CD14-positive monocyte (primary cell): Measurements from ENCODE around the gene RAB14. TPM values are rescaled to one million over a fixed set of nuclear protein-coding genes. Genes with fewer than 3 reads are reported as not detected.

ENCODE experiments used
- DNase-seq, 3 donors: peaks; one replicate each; pipeline ENCODE4 v3.0.0-alpha.2; 2011 to 2022
- H2AFZ ChIP-seq: 2 replicates; pipeline ENCODE4 v1.6.0; 2012; ENCODE audit warnings: mild to moderate bottlenecking, low read depth, low read length, inconsistent platforms; ENCODE audit not compliant: insufficient read depth, poor library complexity, severe bottlenecking
- H3K27ac ChIP-seq, 2 donors: 1 replicate in 1 of 2; 2 replicates in 1 of 2; pipeline ENCODE4 v1.5.1; 2012 to 2013; ENCODE audit warnings: low read length in 2 of 2, control low read depth in 1 of 2, inconsistent platforms in 1 of 2, low read depth in 1 of 2, mild to moderate bottlenecking in 1 of 2
- H3K27me3 ChIP-seq, 2 donors: one replicate each; pipeline versions ENCODE4 v1.6.0 to v1.6.1; 2011 to 2013; ENCODE audit warnings: low read length in 2 of 2; ENCODE audit not compliant: control insufficient read depth in 2 of 2, insufficient read depth in 2 of 2
- H3K36me3 ChIP-seq, 2 donors: replicated peaks in 1 of 2; 1 replicate in 1 of 2; 2 replicates in 1 of 2; pipeline versions ENCODE4 v1.5.1 to v1.6.1; 2012 to 2013; ENCODE audit warnings: low read length in 2 of 2, control low read depth in 1 of 2, inconsistent platforms in 1 of 2, mild to moderate bottlenecking in 1 of 2; ENCODE audit not compliant: insufficient read depth in 2 of 2, control insufficient read depth in 1 of 2
- H3K4me1 ChIP-seq, 2 donors: 1 replicate in 1 of 2; 2 replicates in 1 of 2; pipeline versions ENCODE4 v1.5.1 to v1.6.1; 2012 to 2013; ENCODE audit warnings: low read length in 2 of 2, control low read depth in 1 of 2, inconsistent platforms in 1 of 2, mild to moderate bottlenecking in 1 of 2, moderate library complexity in 1 of 2; ENCODE audit not compliant: insufficient read depth in 2 of 2, control insufficient read depth in 1 of 2
- H3K4me2 ChIP-seq: replicated peaks from 2 replicates; pipeline ENCODE3; 2012; ENCODE audit warnings: low read length, moderate library complexity, mild to moderate bottlenecking; ENCODE audit not compliant: poor library complexity, severe bottlenecking; ENCODE audit errors: extremely low read depth
- H3K4me3 ChIP-seq, 3 experiments: fragments of 200-600 bp in 1 of 3; sonication (generic) in 1 of 3; replicated peaks in 1 of 3; 1 replicate in 2 of 3; 2 replicates in 1 of 3; pipeline ENCODE4 v1.5.1; 2011 to 2013; ENCODE audit warnings: low read length in 3 of 3, mild to moderate bottlenecking in 3 of 3, control low read depth in 2 of 3, low read depth in 2 of 3, inconsistent platforms in 1 of 3, moderate library complexity in 1 of 3
- H3K79me2 ChIP-seq: 2 replicates; pipeline ENCODE4 v1.6.0; 2012; ENCODE audit warnings: mild to moderate bottlenecking, control low read depth, inconsistent platforms, low read length, moderate library complexity; ENCODE audit not compliant: insufficient read depth
- H3K9ac ChIP-seq: 2 replicates; pipeline ENCODE4 v1.6.0; 2017; ENCODE audit warnings: low read length, mild to moderate bottlenecking; ENCODE audit not compliant: insufficient read depth, poor library complexity, severe bottlenecking
- H3K9me3 ChIP-seq, 2 donors: replicated peaks in 1 of 2; 1 replicate in 1 of 2; 2 replicates in 1 of 2; pipeline versions ENCODE4 v1.5.1 to v1.6.1; 2012 to 2013; ENCODE audit warnings: low read length in 2 of 2, control low read depth in 1 of 2; ENCODE audit not compliant: control insufficient read depth in 1 of 2, insufficient read depth in 1 of 2
- H4K20me1 ChIP-seq: 2 replicates; pipeline ENCODE4 v1.6.0; 2012; ENCODE audit warnings: mild to moderate bottlenecking, low read length, control low read depth, moderate library complexity; ENCODE audit not compliant: insufficient read depth
- H3K27ac Mint-ChIP-seq, 7 donors: one replicate each; pipeline ENCODE4 v1.8.0; 2020; ENCODE audit warnings: mild to moderate bottlenecking in 7 of 7, mixed read lengths in 7 of 7, moderate library complexity in 6 of 7, inconsistent platforms in 2 of 7
- H3K27me3 Mint-ChIP-seq, 3 donors: one replicate each; pipeline ENCODE4 v1.8.0; 2021 to 2022; ENCODE audit warnings: low read depth in 3 of 3, mild to moderate bottlenecking in 3 of 3, mixed read lengths in 3 of 3, moderate library complexity in 3 of 3, inconsistent platforms in 1 of 3
- H3K36me3 Mint-ChIP-seq, 2 donors: one replicate each; pipeline ENCODE4 v1.8.0; 2020; ENCODE audit warnings: mixed read lengths in 2 of 2, inconsistent platforms in 1 of 2, mild to moderate bottlenecking in 1 of 2
- H3K4me1 Mint-ChIP-seq: one replicate; pipeline ENCODE4 v1.8.0; 2020; ENCODE audit warnings: mild to moderate bottlenecking, mixed read lengths
- H3K4me3 Mint-ChIP-seq, 2 donors: one replicate each; pipeline ENCODE4 v1.8.0; 2020; ENCODE audit warnings: mild to moderate bottlenecking in 2 of 2, mixed read lengths in 2 of 2, moderate library complexity in 1 of 2
- H3K9me3 Mint-ChIP-seq, 7 donors: one replicate each; pipeline ENCODE4 v1.8.0; 2020 to 2022; ENCODE audit warnings: mixed read lengths in 7 of 7, mild to moderate bottlenecking in 6 of 7, moderate library complexity in 6 of 7, inconsistent platforms in 2 of 7
- CTCF ChIP-seq: fragments of 200-600 bp; IDR thresholded peaks from one replicate; pipeline ENCODE4 v1.8.0; 2022; ENCODE audit warnings: antibody characterized with exemption, mild to moderate bottlenecking
- WGBS: methylation state at CpG from one replicate; pipeline ENCODE4 v1.1.5; 2013; ENCODE audit warnings: missing lambda C conversion rate; ENCODE audit not compliant: insufficient coverage; 5-methylcytosine and 5-hydroxymethylcytosine counted together
- intact Hi-C, 2 donors: fragments of 100-400 bp; cut with micrococcal nuclease; formaldehyde crosslinking; loops; one replicate each; pipeline versions ENCODE4 v1.15.0 to v1.15.1; 2023
- polyA plus RNA-seq, 3 donors: library from polyadenylated mRNA; depleted of rRNA in 1 of 3; unstranded in 2 of 3; stranded (reverse) in 1 of 3; fragments of 300-500 nt in 2 of 3; fragments of >200 nt in 1 of 3; fragmentation: Illumina TruSeq in 2 of 3; gene quantifications; 1 replicate in 2 of 3; 2 replicates in 1 of 3; pipeline ENCODE4 v1.2.3, GENCODE V29; 2012 to 2021

RAB14 gene
- polyA plus RNA-seq, 3 donors, result 23.1 to 60.0 (median 44.4) TPM

GRCh38 chr9:121220996-121221663, 19.5 kb upstream of the RAB14 start:
- peak overlapping the region; percentile 60 for H3K4me2 ChIP-seq
- 23% methylated on average over 9 of the region's 13 CpGs for WGBS
- peak overlapping the region in 1 of 2 donors; percentile 38 for H3K27ac ChIP-seq
- peaks cover 22 to 30% of the 10 kb centered on the region in 2 donors for H3K4me1 ChIP-seq
- peaks cover 28% of the 10 kb centered on the region for H3K4me1 Mint-ChIP-seq
- H3K79me2 ChIP-seq, result no peaks in the 10 kb centered on the region
- no peak for TF ChIP-seq CTCF
- H4K20me1 ChIP-seq, result no peaks in the 10 kb centered on the region
- no peaks in the 10 kb centered on the region for H3K9me3 Mint-ChIP-seq
- H3K27me3 ChIP-seq, result no peaks in the 10 kb centered on the region
- DNase-seq, result peak; percentile 54 to 83 (median 58)
- H3K36me3 ChIP-seq, result no peaks in the 10 kb centered on the region
- peaks cover 0 to 2% (median 1%) of the 10 kb centered on the region in 3 donors for H3K27me3 Mint-ChIP-seq
- H3K4me3 Mint-ChIP-seq, result peak overlapping the region; percentile 68 to 83
- peak overlapping the region in 1 of 3 experiments; percentile 27 for H3K4me3 ChIP-seq
- no peak overlapping the region for H3K9ac ChIP-seq
- intact Hi-C loops, result no loop called here
- H3K36me3 Mint-ChIP-seq, result peaks cover 3 to 6% of the 10 kb centered on the region in 2 donors
- H2AFZ ChIP-seq, result peak overlapping the region; percentile 77
- H3K9me3 ChIP-seq, result no peaks in the 10 kb centered on the region
- peak overlapping the region; percentile 62 to 89 (median 79) for H3K27ac Mint-ChIP-seq

GRCh38 chr9:121219530-121219929, 17.9 kb upstream of the RAB14 start:
- H3K9ac ChIP-seq, result no peak overlapping the region
- Mint-ChIP-seq H3K27me3 (peaks cover 0 to 1% (median 0%) of the 10 kb centered on the region in 3 donors), H3K27ac (no peak overlapping the region), H3K4me3 (no peak overlapping the region), H3K4me1 (peaks cover 29% of the 10 kb centered on the region), H3K36me3 (peaks cover 3 to 7% of the 10 kb centered on the region in 2 donors), H3K9me3 (no peaks in the 10 kb centered on the region)
- no peaks in the 10 kb centered on the region for H4K20me1 ChIP-seq
- DNase-seq, result no peak
- intact Hi-C loops, result loop anchor here in 1 of 2 donors (10.0 kb wide), 1 partner anchor 45 kb away; the partner anchor contains the start of gene GSN
- peaks cover 23 to 32% of the 10 kb centered on the region in 2 donors for H3K4me1 ChIP-seq
- no peak for TF ChIP-seq CTCF
- H3K36me3 ChIP-seq, result no peaks in the 10 kb centered on the region
- 100% methylated on average over 2 of the region's 3 CpGs for WGBS
- no peaks in the 10 kb centered on the region for H3K9me3 ChIP-seq
- no peak overlapping the region for H3K4me2 ChIP-seq
- H2AFZ ChIP-seq, result no peak overlapping the region
- no peaks in the 10 kb centered on the region for H3K79me2 ChIP-seq
- H3K4me3 ChIP-seq, result no peak overlapping the region
- H3K27me3 ChIP-seq, result no peaks in the 10 kb centered on the region
- H3K27ac ChIP-seq, result no peak overlapping the region
